ENCODE data around the gene SF3B6.

GRCh38 chr2:24026233-24026632 lies 49.9 kb downstream of the SF3B6 start:
- TF ChIP-seq, protein P1, sequence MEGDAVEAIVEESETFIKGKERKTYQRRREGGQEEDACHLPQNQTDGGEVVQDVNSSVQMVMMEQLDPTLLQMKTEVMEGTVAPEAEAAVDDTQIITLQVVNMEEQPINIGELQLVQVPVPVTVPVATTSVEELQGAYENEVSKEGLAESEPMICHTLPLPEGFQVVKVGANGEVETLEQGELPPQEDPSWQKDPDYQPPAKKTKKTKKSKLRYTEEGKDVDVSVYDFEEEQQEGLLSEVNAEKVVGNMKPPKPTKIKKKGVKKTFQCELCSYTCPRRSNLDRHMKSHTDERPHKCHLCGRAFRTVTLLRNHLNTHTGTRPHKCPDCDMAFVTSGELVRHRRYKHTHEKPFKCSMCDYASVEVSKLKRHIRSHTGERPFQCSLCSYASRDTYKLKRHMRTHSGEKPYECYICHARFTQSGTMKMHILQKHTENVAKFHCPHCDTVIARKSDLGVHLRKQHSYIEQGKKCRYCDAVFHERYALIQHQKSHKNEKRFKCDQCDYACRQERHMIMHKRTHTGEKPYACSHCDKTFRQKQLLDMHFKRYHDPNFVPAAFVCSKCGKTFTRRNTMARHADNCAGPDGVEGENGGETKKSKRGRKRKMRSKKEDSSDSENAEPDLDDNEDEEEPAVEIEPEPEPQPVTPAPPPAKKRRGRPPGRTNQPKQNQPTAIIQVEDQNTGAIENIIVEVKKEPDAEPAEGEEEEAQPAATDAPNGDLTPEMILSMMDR (IDR thresholded peaks at IDR 0.05; ENCODE audit: extremely low read depth in 1 of 2, insufficient read depth in 1 of 2, low read depth in 1 of 2, low read length in 2 of 2): no peak
- TF ChIP-seq, protein P2, sequence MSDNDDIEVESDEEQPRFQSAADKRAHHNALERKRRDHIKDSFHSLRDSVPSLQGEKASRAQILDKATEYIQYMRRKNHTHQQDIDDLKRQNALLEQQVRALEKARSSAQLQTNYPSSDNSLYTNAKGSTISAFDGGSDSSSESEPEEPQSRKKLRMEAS (IDR thresholded peaks at IDR 0.05; ENCODE audit: insufficient read depth, insufficient read length): no peak
- no peak for TF ChIP-seq FOS (IDR thresholded peaks at IDR 0.05; ENCODE audit: borderline replicate concordance, insufficient read depth, low read length)

All from endothelial cell of umbilical vein (primary cell).